NCI-H82 treated with DMSO at 0.1 percent for 48 hours (cell line): ENCODE results near the gene ATRNL1.

Experiments
- DNase-seq: peaks from one replicate; lab custom pipeline; 2025; ENCODE audit not compliant: unreplicated experiment; lab: John Stamatoyannopoulos, UW

Gene ATRNL1

GRCh38 chr10:115604627-115605026 lies 511.5 kb downstream of the ATRNL1 start:
- DNase-seq, result no peak

GRCh38 chr10:115606086-115606485 lies 512.9 kb downstream of the ATRNL1 start:
- DNase-seq, result no peak

- DNase-seq, result no peak
Measured at GRCh38 chr10:115606741-115607140, 513.6 kb downstream of the ATRNL1 start.

GRCh38 chr10:115624448-115624847 lies 531.3 kb downstream of the ATRNL1 start:
- DNase-seq, result no peak

- no peak for DNase-seq
Measured at GRCh38 chr10:115628616-115629015, 535.5 kb downstream of the ATRNL1 start.

GRCh38 chr10:115638246-115638645 lies 545.1 kb downstream of the ATRNL1 start:
- no peak for DNase-seq

- DNase-seq, result no peak
Measured at GRCh38 chr10:115649217-115649616, 556.1 kb downstream of the ATRNL1 start.

GRCh38 chr10:115653473-115653872 lies 560.3 kb downstream of the ATRNL1 start:
- DNase-seq, result no peak

GRCh38 chr10:115654961-115655360 lies 561.8 kb downstream of the ATRNL1 start:
- DNase-seq, result no peak

- DNase-seq, result no peak
Measured at GRCh38 chr10:115657161-115657860, 564.1 kb downstream of the ATRNL1 start.

GRCh38 chr10:115659616-115660015 lies 566.5 kb downstream of the ATRNL1 start:
- no peak for DNase-seq

- no peak for DNase-seq
Measured at GRCh38 chr10:115660391-115660790, 567.2 kb downstream of the ATRNL1 start.

- no peak for DNase-seq
Measured at GRCh38 chr10:115662422-115662821, 569.3 kb downstream of the ATRNL1 start.

- no peak for DNase-seq
Measured at GRCh38 chr10:115665549-115665948, 572.4 kb downstream of the ATRNL1 start.

- DNase-seq, result no peak
Measured at GRCh38 chr10:115674496-115674895, 581.3 kb downstream of the ATRNL1 start.

GRCh38 chr10:115696747-115697146 lies 603.6 kb downstream of the ATRNL1 start:
- DNase-seq, result no peak

GRCh38 chr10:115706026-115706425 lies 612.9 kb downstream of the ATRNL1 start:
- no peak for DNase-seq

- DNase-seq, result no peak
Measured at GRCh38 chr10:115706488-115707076, 613.4 kb downstream of the ATRNL1 start.

GRCh38 chr10:115710136-115710535 lies 617.0 kb downstream of the ATRNL1 start:
- DNase-seq, result no peak

- no peak for DNase-seq
Measured at GRCh38 chr10:115711306-115711705, 618.1 kb downstream of the ATRNL1 start.

- DNase-seq, result no peak
Measured at GRCh38 chr10:115720121-115720520, 627.0 kb downstream of the ATRNL1 start.

GRCh38 chr10:115727129-115727528 lies 634.0 kb downstream of the ATRNL1 start:
- DNase-seq, result no peak

- DNase-seq, result no peak
Measured at GRCh38 chr10:115744089-115744488, 650.9 kb downstream of the ATRNL1 start.
